Left lung (tissue), 10 donors: ENCODE results near the gene CCBE1. TPM values are rescaled to one million over a fixed set of nuclear protein-coding genes. Genes with fewer than 3 reads are reported as not detected.
A peak's percentile ranks its signal among the peaks of the same experiment; 100 is the strongest.

Source experiments
- ATAC-seq: fragments of 200-7000 bp; cut with Tn5 transposase; one replicate; pipeline ENCODE4 v1.9.1; 2020; ENCODE audit warnings: moderate library complexity
- DNase-seq, 4 donors: peaks; one replicate each; pipeline ENCODE4 v3.0.0-alpha.2; 2013 to 2020
- H3K27ac ChIP-seq, 2 donors: fragments of 200-600 bp; sonication (generic) in 1 of 2; one replicate each; pipeline versions ENCODE4 v1.5.0 to v1.8.0; 2020 to 2021
- H3K27me3 ChIP-seq, 2 donors: fragments of 200-600 bp; sonication (generic) in 1 of 2; one replicate each; pipeline versions ENCODE4 v1.5.0 to v1.8.0; 2020 to 2021
- H3K36me3 ChIP-seq, 2 donors: fragments of 200-600 bp; sonication (generic) in 1 of 2; one replicate each; pipeline versions ENCODE4 v1.5.0 to v1.8.0; 2020 to 2021
- H3K4me1 ChIP-seq, 2 donors: fragments of 200-600 bp; one replicate each; pipeline ENCODE4 v1.8.0; 2021
- H3K4me3 ChIP-seq, 2 donors: fragments of 200-600 bp; sonication (generic) in 1 of 2; one replicate each; pipeline versions ENCODE4 v1.5.0 to v1.8.0; 2020 to 2021; ENCODE audit warnings: mild to moderate bottlenecking in 1 of 2
- H3K9me3 ChIP-seq, 2 donors: fragments of 200-600 bp; sonication (generic) in 1 of 2; one replicate each; pipeline versions ENCODE4 v1.5.0 to v1.8.0; 2020 to 2021
- intact Hi-C, 2 donors: fragments of 100-400 bp; cut with DNase I; formaldehyde crosslinking; loops; one replicate each; pipeline versions ENCODE4 v1.11.2 to v1.14.2; 2022
- polyA plus RNA-seq, 6 donors: library from polyadenylated mRNA; unstranded; fragments of 120-200 nt; gene quantifications; one replicate each; pipeline ENCODE4 v1.2.1, GENCODE V29; 2013; ENCODE audit not compliant: insufficient read length in 6 of 6
- total RNA-seq, 2 donors: library from RNA; stranded (reverse); fragmentation: NEBNext Ultra II Directional; extraction: Animal tissue kit (Norgen Biotek cat#: 25700); gene quantifications; one replicate each; pipeline ENCODE4 v1.2.1, GENCODE V29; 2021
- TF ChIP-seq, protein P1 (sequence below), 2 donors: fragments of 200-600 bp; sonication (generic) in 1 of 2; IDR thresholded peaks; one replicate each; pipeline versions ENCODE4 v1.5.0 to v1.8.0; 2021; ENCODE audit warnings: antibody characterized with exemption in 2 of 2
- donor health status: DM: no; HTN: yes; CAD: no.
- donor health status: DM: no; HTN: no; CAD: no.

Gene CCBE1
- total and polyA plus RNA-seq, 8 donors = 16.0 to 96.5 (median 84.1) TPM

DNA sequence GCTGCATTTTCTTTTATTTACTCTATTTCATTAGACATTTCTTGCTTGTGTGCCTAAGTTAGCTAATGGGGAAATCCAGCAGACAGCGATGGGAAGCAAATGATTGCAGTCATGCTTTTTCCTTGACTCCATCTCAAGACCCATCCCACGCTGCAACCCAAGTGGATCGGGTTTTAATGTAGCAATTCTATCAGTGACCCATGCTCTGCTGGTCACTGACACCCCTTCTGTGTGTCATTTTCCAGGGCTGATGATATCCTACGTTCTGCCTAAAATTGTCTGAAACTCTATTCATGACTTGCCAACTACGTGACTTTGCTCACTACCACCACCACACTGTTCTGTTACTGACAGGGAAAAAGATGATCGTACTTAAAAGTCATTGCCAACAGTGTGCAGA is 129.8 kb downstream of the CCBE1 start:
- Histone ChIP-seq H3K27me3 (no peaks in the 10 kb centered on the region), H3K27ac (peak overlapping the region in 1 of 2 donors; percentile 70), H3K4me1 (no peaks in the 10 kb centered on the region), H3K4me3 (no peak overlapping the region), H3K36me3 (no peaks in the 10 kb centered on the region), H3K9me3 (no peaks in the 10 kb centered on the region)
- intact Hi-C loops = no loop called here
- DNase-seq = peak in 1 of 4 donors; percentile 73
- TF ChIP-seq, protein P1, sequence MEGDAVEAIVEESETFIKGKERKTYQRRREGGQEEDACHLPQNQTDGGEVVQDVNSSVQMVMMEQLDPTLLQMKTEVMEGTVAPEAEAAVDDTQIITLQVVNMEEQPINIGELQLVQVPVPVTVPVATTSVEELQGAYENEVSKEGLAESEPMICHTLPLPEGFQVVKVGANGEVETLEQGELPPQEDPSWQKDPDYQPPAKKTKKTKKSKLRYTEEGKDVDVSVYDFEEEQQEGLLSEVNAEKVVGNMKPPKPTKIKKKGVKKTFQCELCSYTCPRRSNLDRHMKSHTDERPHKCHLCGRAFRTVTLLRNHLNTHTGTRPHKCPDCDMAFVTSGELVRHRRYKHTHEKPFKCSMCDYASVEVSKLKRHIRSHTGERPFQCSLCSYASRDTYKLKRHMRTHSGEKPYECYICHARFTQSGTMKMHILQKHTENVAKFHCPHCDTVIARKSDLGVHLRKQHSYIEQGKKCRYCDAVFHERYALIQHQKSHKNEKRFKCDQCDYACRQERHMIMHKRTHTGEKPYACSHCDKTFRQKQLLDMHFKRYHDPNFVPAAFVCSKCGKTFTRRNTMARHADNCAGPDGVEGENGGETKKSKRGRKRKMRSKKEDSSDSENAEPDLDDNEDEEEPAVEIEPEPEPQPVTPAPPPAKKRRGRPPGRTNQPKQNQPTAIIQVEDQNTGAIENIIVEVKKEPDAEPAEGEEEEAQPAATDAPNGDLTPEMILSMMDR (IDR thresholded peaks at IDR 0.05) = no peak
- peak; percentile 18 for ATAC-seq

DNA sequence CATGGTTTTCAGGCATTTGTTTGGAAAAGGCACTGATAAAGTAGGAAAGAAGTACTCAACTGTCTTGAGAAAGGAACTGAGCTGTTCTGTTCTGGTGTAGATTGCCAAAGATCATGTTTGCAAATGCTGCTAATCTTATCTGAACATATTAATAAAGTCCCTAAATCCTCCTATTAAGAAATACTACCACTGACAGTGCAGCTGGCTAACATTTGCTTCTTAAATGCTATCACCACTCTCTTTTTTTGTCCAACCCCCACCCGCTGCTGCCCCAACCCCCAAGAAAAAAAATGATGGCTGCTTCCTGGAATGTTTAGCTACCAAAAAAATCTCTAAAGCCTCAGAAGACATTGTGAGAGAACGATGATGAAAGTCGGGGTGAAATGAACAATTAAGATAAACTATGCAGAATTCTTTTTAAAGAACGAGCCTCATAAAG is 130.7 kb downstream of the CCBE1 start:
- TF ChIP-seq, protein P1 (IDR thresholded peaks at IDR 0.05) = no peak
- Histone ChIP-seq H3K9me3 (no peaks in the 10 kb centered on the region), H3K27ac (no peak overlapping the region), H3K36me3 (no peaks in the 10 kb centered on the region), H3K4me3 (no peak overlapping the region), H3K27me3 (no peaks in the 10 kb centered on the region), H3K4me1 (no peaks in the 10 kb centered on the region)
- DNase-seq (peak in 2 of 4 donors; percentile 84 to 91), ATAC-seq (peak; percentile 53)
- intact Hi-C loops = no loop called here

DNA sequence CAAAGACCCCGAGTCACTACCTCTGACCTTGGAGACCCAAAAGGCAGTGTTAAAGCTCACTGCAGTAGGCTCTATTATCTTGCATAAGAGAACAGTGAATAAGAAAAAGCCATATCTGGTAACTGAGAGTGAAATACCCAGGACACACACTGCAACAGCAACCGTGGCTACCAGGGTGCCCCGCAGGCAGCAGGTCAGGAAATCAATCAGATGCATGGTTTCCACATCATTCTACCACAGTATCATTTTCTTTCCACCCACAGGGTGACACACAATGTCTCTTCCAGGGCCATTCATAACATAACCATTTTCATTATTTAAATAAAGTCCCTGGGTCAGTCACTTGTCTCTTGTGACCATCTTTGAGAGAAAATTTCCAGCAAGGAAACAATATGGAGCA is 131.3 kb downstream of the CCBE1 start:
- Histone ChIP-seq H3K27ac (no peak overlapping the region), H3K9me3 (no peaks in the 10 kb centered on the region), H3K36me3 (no peaks in the 10 kb centered on the region), H3K4me3 (no peak overlapping the region), H3K27me3 (no peaks in the 10 kb centered on the region), H3K4me1 (no peaks in the 10 kb centered on the region)
- TF ChIP-seq, protein P1 (IDR thresholded peaks at IDR 0.05) = no peak
- intact Hi-C loops = no loop called here
- ATAC-seq (no peak), DNase-seq (no peak)

DNA sequence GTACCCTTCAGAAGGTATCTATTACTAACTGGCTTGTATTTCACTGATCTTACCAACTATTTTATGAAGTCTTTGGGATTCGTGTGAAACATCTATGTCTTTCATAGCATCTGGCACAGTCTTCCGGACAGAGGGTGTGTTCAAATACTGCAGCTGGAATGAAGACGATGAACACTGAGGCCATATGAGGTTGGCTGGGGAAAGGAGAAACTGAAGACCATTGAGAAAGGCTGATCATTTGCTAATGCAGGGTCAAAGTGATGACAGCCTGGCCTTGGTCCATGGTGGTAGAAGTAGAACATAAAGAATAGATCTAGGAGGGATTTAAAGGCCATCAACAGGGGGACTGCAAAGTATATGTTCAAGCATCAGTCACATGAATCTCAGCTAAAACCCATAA is 132.7 kb downstream of the CCBE1 start:
- Histone ChIP-seq H3K27ac (no peak overlapping the region), H3K4me1 (no peaks in the 10 kb centered on the region), H3K36me3 (no peaks in the 10 kb centered on the region), H3K4me3 (no peak overlapping the region), H3K9me3 (no peaks in the 10 kb centered on the region), H3K27me3 (no peaks in the 10 kb centered on the region)
- DNase-seq = peak in 1 of 4 donors; percentile 72
- no peak for ATAC-seq
- TF ChIP-seq, protein P1 (IDR thresholded peaks at IDR 0.05) = no peak
- intact Hi-C loops = no loop called here

DNA sequence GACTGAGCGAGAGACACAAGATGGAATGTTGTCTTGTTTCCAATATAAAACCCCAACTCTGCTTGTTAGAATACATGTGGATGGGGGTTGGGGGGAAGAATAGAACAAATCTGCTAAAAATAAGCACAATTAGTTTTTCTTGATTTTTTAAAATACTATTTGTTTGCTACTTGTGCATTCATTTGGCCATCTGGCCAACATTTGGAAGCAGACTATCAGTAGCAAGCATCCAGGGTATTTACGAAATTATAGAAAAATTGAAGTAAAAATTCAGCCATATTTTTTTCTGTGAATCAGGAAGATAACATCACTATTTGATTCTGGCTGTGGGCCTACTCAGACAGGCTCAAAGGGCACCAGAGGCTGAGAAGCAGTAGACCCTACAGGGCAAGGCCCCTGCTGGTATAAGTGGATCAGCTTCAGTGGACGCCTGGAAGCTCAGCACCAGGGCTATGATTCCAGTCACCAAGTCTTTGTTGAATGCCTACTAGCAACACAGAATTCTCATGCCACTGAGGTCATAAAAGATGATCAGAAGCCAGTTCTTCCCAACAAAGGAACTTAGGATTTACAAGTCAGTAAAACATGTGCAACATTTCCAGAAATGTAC is 133.9 kb downstream of the CCBE1 start:
- Histone ChIP-seq H3K27ac (no peak overlapping the region), H3K9me3 (no peaks in the 10 kb centered on the region), H3K4me1 (no peaks in the 10 kb centered on the region), H3K27me3 (no peaks in the 10 kb centered on the region), H3K4me3 (no peak overlapping the region), H3K36me3 (no peaks in the 10 kb centered on the region)
- no peak for ATAC-seq
- TF ChIP-seq, protein P1 (IDR thresholded peaks at IDR 0.05) = no peak
- DNase-seq = no peak
- intact Hi-C loops = no loop called here
